DOHH2 (cell line): ENCODE measurements around the gene ZNF862.

Experiments
- EZH2phosphoT487 ChIP-seq: fragments of 200-600 bp; sonication (generic); IDR thresholded peaks from 2 replicates; pipeline ENCODE4 v1.6.1; 2017; ENCODE audit warnings: borderline replicate concordance, mild to moderate bottlenecking, antibody characterized with exemption, low read length, moderate library complexity, mixed read lengths
- TF ChIP-seq, protein P1 (sequence below): fragments of 200-600 bp; sonication (generic); IDR thresholded peaks from one replicate; pipeline ENCODE4 v1.5.1; 2014; ENCODE audit warnings: antibody characterized with exemption, mild to moderate bottlenecking, low read depth, low read length; ENCODE audit not compliant: poor library complexity, severe bottlenecking

DNA sequence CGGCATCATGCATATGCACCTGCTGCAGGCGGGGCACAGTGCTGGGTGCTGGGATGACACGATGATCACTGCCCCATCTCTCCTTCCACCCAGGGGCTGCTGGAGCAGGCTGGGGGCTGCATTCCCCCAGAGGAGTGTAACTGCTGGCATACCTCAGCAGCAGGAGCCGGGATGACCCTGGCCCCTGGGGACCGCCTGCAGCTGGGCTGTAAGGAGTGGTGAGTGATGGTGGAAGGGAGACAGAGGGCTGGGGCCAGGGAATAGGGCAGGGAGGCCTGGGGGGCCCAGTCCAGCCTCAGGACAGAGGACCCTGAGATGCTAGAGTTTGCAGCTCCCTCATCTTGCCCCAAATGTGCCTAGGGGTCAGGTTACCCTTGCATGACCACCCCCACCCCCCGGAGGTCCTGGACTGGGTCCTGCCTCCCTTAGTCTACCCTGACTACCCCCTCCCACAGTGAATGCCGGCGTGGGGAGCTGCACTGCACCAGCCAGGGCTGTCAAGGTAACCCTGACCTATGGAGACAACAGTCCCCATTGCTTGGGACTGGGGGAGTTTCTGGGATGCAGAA lies 14.5 kb upstream of the ZNF862 start:
- TF ChIP-seq, protein P1, sequence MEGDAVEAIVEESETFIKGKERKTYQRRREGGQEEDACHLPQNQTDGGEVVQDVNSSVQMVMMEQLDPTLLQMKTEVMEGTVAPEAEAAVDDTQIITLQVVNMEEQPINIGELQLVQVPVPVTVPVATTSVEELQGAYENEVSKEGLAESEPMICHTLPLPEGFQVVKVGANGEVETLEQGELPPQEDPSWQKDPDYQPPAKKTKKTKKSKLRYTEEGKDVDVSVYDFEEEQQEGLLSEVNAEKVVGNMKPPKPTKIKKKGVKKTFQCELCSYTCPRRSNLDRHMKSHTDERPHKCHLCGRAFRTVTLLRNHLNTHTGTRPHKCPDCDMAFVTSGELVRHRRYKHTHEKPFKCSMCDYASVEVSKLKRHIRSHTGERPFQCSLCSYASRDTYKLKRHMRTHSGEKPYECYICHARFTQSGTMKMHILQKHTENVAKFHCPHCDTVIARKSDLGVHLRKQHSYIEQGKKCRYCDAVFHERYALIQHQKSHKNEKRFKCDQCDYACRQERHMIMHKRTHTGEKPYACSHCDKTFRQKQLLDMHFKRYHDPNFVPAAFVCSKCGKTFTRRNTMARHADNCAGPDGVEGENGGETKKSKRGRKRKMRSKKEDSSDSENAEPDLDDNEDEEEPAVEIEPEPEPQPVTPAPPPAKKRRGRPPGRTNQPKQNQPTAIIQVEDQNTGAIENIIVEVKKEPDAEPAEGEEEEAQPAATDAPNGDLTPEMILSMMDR: no peak
- TF ChIP-seq EZH2phosphoT487: no peak
